DOHH2 (cell line): ENCODE results near the gene ECI2.
"Not testable (repeated sequence)": the region's sequence is repeated elsewhere in the genome, so short reads cannot be mapped to it uniquely, and the experiment has no call there.

ENCODE experiments used
- H3F3A ChIP-seq: fragments of 200-600 bp; sonication (generic), shearing (Covaris generic); 2 replicates; pipeline ENCODE4 v1.6.0; 2016; ENCODE audit warnings: antibody characterized with exemption, mild to moderate bottlenecking; ENCODE audit not compliant: control insufficient read depth, insufficient read depth
- H3K27ac ChIP-seq: fragments of 200-600 bp; sonication (generic); 2 replicates; pipeline ENCODE4 v1.5.1; 2014; ENCODE audit warnings: low read depth, mild to moderate bottlenecking, low read length, moderate library complexity
- H3K27me3 ChIP-seq: fragments of 200-600 bp; sonication (generic); 2 replicates; pipeline ENCODE4 v1.6.1; 2014; ENCODE audit warnings: mild to moderate bottlenecking, low read length, mixed read lengths; ENCODE audit not compliant: control insufficient read depth
- H3K36me3 ChIP-seq: fragments of 200-600 bp; sonication (generic); 2 replicates; pipeline ENCODE4 v1.6.1; 2014; ENCODE audit warnings: mild to moderate bottlenecking, low read length, moderate library complexity, mixed read lengths; ENCODE audit not compliant: control insufficient read depth
- H3K4me1 ChIP-seq: fragments of 200-600 bp; sonication (generic); 2 replicates; pipeline ENCODE4 v1.6.1; 2014; ENCODE audit warnings: mild to moderate bottlenecking, low read length, mixed read lengths; ENCODE audit not compliant: control insufficient read depth
- H3K4me2 ChIP-seq: fragments of 200-600 bp; sonication (generic); 2 replicates; pipeline ENCODE4 v1.6.0; 2014; ENCODE audit warnings: mild to moderate bottlenecking, low read length, moderate library complexity
- H3K4me3 ChIP-seq: fragments of 200-600 bp; sonication (generic); 2 replicates; pipeline ENCODE4 v1.5.1; 2014; ENCODE audit warnings: mild to moderate bottlenecking, low read length, mixed read lengths
- H3K79me2 ChIP-seq: fragments of 200-600 bp; sonication (generic); 2 replicates; pipeline ENCODE4 v1.6.1; 2014; ENCODE audit warnings: mild to moderate bottlenecking, low read length, mixed read lengths; ENCODE audit not compliant: control insufficient read depth
- H3K9me2 ChIP-seq: fragments of 200-600 bp; sonication (generic); replicated peaks from 2 replicates; pipeline ENCODE4 v1.6.1; 2014; ENCODE audit warnings: mild to moderate bottlenecking, low read length, mixed read lengths; ENCODE audit not compliant: control insufficient read depth
- H3K9me3 ChIP-seq: fragments of 200-600 bp; sonication (generic); 2 replicates; pipeline ENCODE4 v1.6.1; 2014; ENCODE audit warnings: antibody characterized with exemption, low read length, mixed read lengths; ENCODE audit not compliant: control insufficient read depth, insufficient read depth
- H4K20me1 ChIP-seq: fragments of 200-600 bp; sonication (generic); 2 replicates; pipeline ENCODE4 v1.6.0; 2014; ENCODE audit warnings: low read depth, mild to moderate bottlenecking, antibody characterized with exemption, low read length, moderate library complexity; ENCODE audit not compliant: control insufficient read depth, insufficient read depth
- EZH2phosphoT487 ChIP-seq: fragments of 200-600 bp; sonication (generic); IDR thresholded peaks from 2 replicates; pipeline ENCODE4 v1.6.1; 2017; ENCODE audit warnings: borderline replicate concordance, mild to moderate bottlenecking, antibody characterized with exemption, low read length, moderate library complexity, mixed read lengths
- TF ChIP-seq, protein P1 (sequence below): fragments of 200-600 bp; sonication (generic); IDR thresholded peaks from one replicate; pipeline ENCODE4 v1.5.1; 2014; ENCODE audit warnings: antibody characterized with exemption, mild to moderate bottlenecking, low read depth, low read length; ENCODE audit not compliant: poor library complexity, severe bottlenecking

The ECI2 gene

DNA sequence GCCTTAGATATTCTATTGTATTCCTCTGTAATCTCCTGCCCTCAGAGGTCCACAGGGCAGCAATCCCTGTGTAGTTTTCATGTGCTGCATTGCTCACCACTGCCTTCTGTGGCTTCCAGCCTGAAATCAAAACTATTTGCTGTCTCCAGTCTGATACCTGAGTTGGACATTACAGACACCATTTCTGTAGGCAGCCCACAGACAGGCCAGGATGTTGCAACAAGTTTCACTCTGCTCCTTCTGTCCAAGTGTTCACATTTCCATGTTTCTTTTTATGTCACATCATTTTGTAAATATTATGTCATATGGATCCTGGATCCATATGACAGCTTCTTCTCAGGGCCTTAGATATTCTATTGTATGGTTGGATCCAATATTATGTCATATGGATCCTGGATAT lies 21.7 kb downstream of the ECI2 start:
- Histone ChIP-seq H3K36me3 (peaks cover 18% of the 10 kb centered on the region), H3K4me2 (no peak overlapping the region), H3K4me3 (no peak overlapping the region), H3K9me2 (no peaks in the 10 kb centered on the region), H3K27me3 (peaks cover 10% of the 10 kb centered on the region; the same call in 1 of the 2 replicates), H3F3A (no peaks in the 10 kb centered on the region), H3K4me1 (no peaks in the 10 kb centered on the region), H3K9me3 (no peaks in the 10 kb centered on the region), H4K20me1 (no peaks in the 10 kb centered on the region), H3K79me2 (no peaks in the 10 kb centered on the region), H3K27ac (no peak overlapping the region)
- TF ChIP-seq, protein P1, sequence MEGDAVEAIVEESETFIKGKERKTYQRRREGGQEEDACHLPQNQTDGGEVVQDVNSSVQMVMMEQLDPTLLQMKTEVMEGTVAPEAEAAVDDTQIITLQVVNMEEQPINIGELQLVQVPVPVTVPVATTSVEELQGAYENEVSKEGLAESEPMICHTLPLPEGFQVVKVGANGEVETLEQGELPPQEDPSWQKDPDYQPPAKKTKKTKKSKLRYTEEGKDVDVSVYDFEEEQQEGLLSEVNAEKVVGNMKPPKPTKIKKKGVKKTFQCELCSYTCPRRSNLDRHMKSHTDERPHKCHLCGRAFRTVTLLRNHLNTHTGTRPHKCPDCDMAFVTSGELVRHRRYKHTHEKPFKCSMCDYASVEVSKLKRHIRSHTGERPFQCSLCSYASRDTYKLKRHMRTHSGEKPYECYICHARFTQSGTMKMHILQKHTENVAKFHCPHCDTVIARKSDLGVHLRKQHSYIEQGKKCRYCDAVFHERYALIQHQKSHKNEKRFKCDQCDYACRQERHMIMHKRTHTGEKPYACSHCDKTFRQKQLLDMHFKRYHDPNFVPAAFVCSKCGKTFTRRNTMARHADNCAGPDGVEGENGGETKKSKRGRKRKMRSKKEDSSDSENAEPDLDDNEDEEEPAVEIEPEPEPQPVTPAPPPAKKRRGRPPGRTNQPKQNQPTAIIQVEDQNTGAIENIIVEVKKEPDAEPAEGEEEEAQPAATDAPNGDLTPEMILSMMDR = no peak
- no peak for TF ChIP-seq EZH2phosphoT487

DNA sequence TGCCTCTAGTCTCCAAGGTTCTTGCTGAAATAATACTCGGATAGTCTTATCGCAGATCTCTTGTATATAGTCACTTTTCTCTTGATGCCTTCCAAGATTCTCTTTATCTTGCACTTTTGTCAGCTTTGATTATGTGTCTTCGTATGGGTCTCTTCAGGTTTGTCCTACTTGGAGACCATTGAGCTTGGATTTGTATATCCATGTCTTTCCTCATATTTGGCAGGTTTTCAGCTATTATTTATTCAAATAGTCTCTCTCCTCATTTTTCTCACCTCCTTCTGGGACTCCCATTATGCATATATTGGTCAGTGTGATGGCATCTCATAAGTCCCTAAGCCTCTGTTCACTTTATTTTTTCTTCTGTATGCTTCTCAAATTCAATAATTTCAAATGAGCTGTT lies 23.0 kb downstream of the ECI2 start:
- Histone ChIP-seq H3K9me2 (no peaks in the 10 kb centered on the region), H3K36me3 (peaks cover 15% of the 10 kb centered on the region), H3K4me2 (no peak overlapping the region), H3K27ac (no peak overlapping the region), H4K20me1 (no peaks in the 10 kb centered on the region), H3K79me2 (no peaks in the 10 kb centered on the region), H3K4me3 (no peak overlapping the region), H3K9me3 (no peaks in the 10 kb centered on the region), H3K27me3 (peaks cover 13% of the 10 kb centered on the region; the same call in 1 of the 2 replicates), H3F3A (no peaks in the 10 kb centered on the region), H3K4me1 (no peaks in the 10 kb centered on the region)
- TF ChIP-seq EZH2phosphoT487 = no peak
- TF ChIP-seq, protein P1 = no peak

GRCh38 chr6:4109363-4109815 lies 26.0 kb downstream of the ECI2 start:
- H4K20me1 ChIP-seq, H3F3A ChIP-seq, H3K36me3 ChIP-seq, H3K9me3 ChIP-seq, H3K9me2 ChIP-seq, H3K4me3 ChIP-seq, H3K27ac ChIP-seq, H3K4me1 ChIP-seq, H3K79me2 ChIP-seq, H3K4me2 ChIP-seq: not testable (repeated sequence)
- H3K27me3 ChIP-seq = peaks cover 13% of the 10 kb centered on the region; the same call in 1 of the 2 replicates

DNA sequence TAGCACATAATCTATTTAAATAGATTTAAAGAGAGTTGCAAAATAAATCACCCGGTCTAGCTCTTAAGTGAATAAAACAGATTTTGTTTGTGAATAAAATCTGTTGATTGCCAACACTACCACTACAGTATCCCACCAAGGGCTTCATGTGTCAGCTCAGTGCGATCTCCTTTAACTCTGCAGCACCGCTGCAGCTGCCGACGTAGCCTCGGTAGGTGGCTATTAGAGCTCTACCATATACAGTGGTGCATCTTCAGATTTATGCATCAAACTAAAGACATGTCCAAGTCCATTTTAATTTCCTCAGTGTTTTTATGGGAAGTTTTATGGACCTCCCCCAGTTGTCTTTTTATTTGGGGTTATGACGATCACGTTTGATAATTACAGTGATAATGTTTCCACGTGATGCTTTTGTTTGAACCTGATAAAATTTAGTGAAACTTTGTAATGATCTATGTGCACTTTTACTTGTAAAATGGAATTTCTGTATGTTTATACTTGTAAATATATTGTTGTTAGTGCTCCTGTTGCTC lies 26.7 kb downstream of the ECI2 start:
- Histone ChIP-seq H3F3A (no peaks in the 10 kb centered on the region), H3K27me3 (peaks cover 13% of the 10 kb centered on the region; the same call in 1 of the 2 replicates), H4K20me1 (no peaks in the 10 kb centered on the region), H3K27ac (no peak overlapping the region), H3K4me2 (no peak overlapping the region), H3K79me2 (no peaks in the 10 kb centered on the region), H3K4me1 (no peaks in the 10 kb centered on the region), H3K9me2 (no peaks in the 10 kb centered on the region), H3K36me3 (no peaks in the 10 kb centered on the region), H3K9me3 (no peaks in the 10 kb centered on the region), H3K4me3 (no peak overlapping the region)
- TF ChIP-seq, protein P1 = no peak
- no peak for TF ChIP-seq EZH2phosphoT487
